Loucy (cell line): ENCODE data around the gene CREB1.

Experiments
- H2AFZ ChIP-seq: fragments of 200-600 bp; sonication (generic); 2 replicates; pipeline ENCODE4 v1.6.0; 2016; ENCODE audit warnings: antibody characterized with exemption, mild to moderate bottlenecking, low read length, moderate library complexity
- H3F3A ChIP-seq: fragments of 200-600 bp; 2 replicates; pipeline ENCODE4 v1.6.0; 2016; ENCODE audit warnings: antibody characterized with exemption, low read depth, mild to moderate bottlenecking
- H3K27me3 ChIP-seq: fragments of 200-600 bp; sonication (generic); 2 replicates; pipeline ENCODE4 v1.6.1; 2014; ENCODE audit warnings: low read length, mild to moderate bottlenecking; ENCODE audit not compliant: insufficient read depth, poor library complexity, severe bottlenecking
- H3K36me3 ChIP-seq: fragments of 200-600 bp; sonication (generic); 2 replicates; pipeline ENCODE4 v1.6.1; 2016; ENCODE audit warnings: low read length; ENCODE audit not compliant: insufficient read depth
- H3K4me1 ChIP-seq: fragments of 200-600 bp; sonication (generic); 2 replicates; pipeline ENCODE4 v1.5.1; 2014; ENCODE audit warnings: low read length, mild to moderate bottlenecking; ENCODE audit not compliant: insufficient read depth, poor library complexity, severe bottlenecking
- H3K4me2 ChIP-seq: fragments of 200-600 bp; sonication (generic); 2 replicates; pipeline ENCODE4 v1.6.0; 2014; ENCODE audit warnings: antibody characterized with exemption, low read length, low read depth, mild to moderate bottlenecking; ENCODE audit not compliant: poor library complexity, severe bottlenecking
- H3K4me3 ChIP-seq: fragments of 200-600 bp; sonication (generic); 2 replicates; pipeline ENCODE4 v1.5.1; 2014; ENCODE audit warnings: low read length, mild to moderate bottlenecking, mixed read lengths; ENCODE audit not compliant: poor library complexity, severe bottlenecking
- H3K79me2 ChIP-seq: fragments of 200-600 bp; sonication (generic); 2 replicates; pipeline ENCODE4 v1.6.1; 2014; ENCODE audit warnings: low read length; ENCODE audit not compliant: insufficient read depth
- H3K9ac ChIP-seq: fragments of 200-600 bp; sonication (generic); 2 replicates; pipeline ENCODE4 v1.6.0; 2014; ENCODE audit warnings: mild to moderate bottlenecking, low read depth, low read length, moderate library complexity; ENCODE audit not compliant: poor library complexity, severe bottlenecking
- H3K9me2 ChIP-seq: fragments of 200-600 bp; sonication (generic); replicated peaks from 2 replicates; pipeline ENCODE4 v1.6.1; 2016; ENCODE audit warnings: low read depth, low read length, mixed read lengths
- H3K9me3 ChIP-seq: fragments of 200-600 bp; sonication (generic); 2 replicates; pipeline ENCODE4 v1.6.1; 2014; ENCODE audit warnings: mild to moderate bottlenecking, antibody characterized with exemption, low read length, low read depth; ENCODE audit not compliant: insufficient read depth
- H4K20me1 ChIP-seq: fragments of 200-600 bp; sonication (generic); 2 replicates; pipeline ENCODE4 v1.6.0; 2014; ENCODE audit warnings: antibody characterized with exemption, low read length, mild to moderate bottlenecking; ENCODE audit not compliant: insufficient read depth, poor library complexity, severe bottlenecking
- EZH2phosphoT487 ChIP-seq: fragments of 200-600 bp; IDR thresholded peaks from 2 replicates; pipeline ENCODE4 v1.6.1; 2018; ENCODE audit warnings: antibody characterized with exemption, mild to moderate bottlenecking, moderate library complexity, borderline replicate concordance
- TF ChIP-seq, protein P1 (sequence below): fragments of 200-600 bp; sonication (generic); conservative IDR thresholded peaks from 2 replicates; pipeline ENCODE4 v1.5.1; 2014; ENCODE audit warnings: mild to moderate bottlenecking, antibody characterized with exemption, low read length

CREB1 gene

DNA sequence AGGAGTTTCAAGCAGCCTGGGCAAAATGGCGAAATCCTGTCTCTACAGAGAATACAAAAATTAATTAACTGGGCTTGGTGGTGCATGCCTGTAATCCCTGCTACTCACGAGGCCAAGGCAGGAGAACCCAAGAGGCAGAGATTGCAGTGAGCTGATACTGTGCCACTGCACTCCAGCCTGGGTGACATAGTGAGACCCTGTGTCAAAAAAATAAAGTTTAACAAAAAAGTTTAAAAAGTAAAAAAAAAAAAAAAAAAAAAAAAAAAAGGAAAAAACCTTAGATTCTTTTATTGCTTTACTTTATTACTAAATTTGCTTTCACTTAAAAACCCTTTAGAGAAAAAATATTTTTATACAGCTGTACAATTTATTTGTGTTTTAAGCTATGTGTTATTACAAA is 10.7 kb downstream of the CREB1 start:
- no peak overlapping the region for H3K9ac ChIP-seq
- H3F3A ChIP-seq: no peaks in the 10 kb centered on the region
- no peak overlapping the region for H3K4me2 ChIP-seq
- H3K4me3 ChIP-seq: no peak overlapping the region
- no peaks in the 10 kb centered on the region for H3K27me3 ChIP-seq
- H3K36me3 ChIP-seq: no peaks in the 10 kb centered on the region
- TF ChIP-seq, protein P1, sequence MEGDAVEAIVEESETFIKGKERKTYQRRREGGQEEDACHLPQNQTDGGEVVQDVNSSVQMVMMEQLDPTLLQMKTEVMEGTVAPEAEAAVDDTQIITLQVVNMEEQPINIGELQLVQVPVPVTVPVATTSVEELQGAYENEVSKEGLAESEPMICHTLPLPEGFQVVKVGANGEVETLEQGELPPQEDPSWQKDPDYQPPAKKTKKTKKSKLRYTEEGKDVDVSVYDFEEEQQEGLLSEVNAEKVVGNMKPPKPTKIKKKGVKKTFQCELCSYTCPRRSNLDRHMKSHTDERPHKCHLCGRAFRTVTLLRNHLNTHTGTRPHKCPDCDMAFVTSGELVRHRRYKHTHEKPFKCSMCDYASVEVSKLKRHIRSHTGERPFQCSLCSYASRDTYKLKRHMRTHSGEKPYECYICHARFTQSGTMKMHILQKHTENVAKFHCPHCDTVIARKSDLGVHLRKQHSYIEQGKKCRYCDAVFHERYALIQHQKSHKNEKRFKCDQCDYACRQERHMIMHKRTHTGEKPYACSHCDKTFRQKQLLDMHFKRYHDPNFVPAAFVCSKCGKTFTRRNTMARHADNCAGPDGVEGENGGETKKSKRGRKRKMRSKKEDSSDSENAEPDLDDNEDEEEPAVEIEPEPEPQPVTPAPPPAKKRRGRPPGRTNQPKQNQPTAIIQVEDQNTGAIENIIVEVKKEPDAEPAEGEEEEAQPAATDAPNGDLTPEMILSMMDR: no peak
- no peak for TF ChIP-seq EZH2phosphoT487
- H4K20me1 ChIP-seq: peaks cover 89% of the 10 kb centered on the region
- H2AFZ ChIP-seq: no peak overlapping the region
- peaks cover 100% of the 10 kb centered on the region for H3K79me2 ChIP-seq
- H3K9me3 ChIP-seq: no peaks in the 10 kb centered on the region
- H3K9me2 ChIP-seq: no peaks in the 10 kb centered on the region
- peaks cover 16% of the 10 kb centered on the region for H3K4me1 ChIP-seq

DNA sequence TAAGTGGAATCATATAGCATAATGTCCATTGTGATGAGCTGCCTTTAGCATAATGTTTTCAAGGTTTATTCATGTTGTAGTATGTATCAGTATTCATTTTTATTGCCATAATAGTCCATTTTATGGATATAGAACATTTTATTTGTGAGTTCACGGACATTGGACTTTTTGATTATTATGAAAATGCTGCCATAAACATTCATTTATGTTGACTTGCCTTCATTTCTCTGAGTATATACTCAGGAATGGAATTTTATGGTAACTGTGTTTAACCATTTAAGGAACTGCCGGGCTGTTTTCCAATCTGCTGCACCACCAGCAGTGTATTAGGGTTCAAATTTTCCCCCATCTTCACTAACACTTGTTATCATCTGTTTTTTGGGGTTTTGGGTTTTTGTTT is 12.2 kb downstream of the CREB1 start:
- TF ChIP-seq, protein P1: no peak
- no peak for TF ChIP-seq EZH2phosphoT487
- peaks cover 88% of the 10 kb centered on the region for H4K20me1 ChIP-seq
- H3K79me2 ChIP-seq: peaks cover 100% of the 10 kb centered on the region

DNA sequence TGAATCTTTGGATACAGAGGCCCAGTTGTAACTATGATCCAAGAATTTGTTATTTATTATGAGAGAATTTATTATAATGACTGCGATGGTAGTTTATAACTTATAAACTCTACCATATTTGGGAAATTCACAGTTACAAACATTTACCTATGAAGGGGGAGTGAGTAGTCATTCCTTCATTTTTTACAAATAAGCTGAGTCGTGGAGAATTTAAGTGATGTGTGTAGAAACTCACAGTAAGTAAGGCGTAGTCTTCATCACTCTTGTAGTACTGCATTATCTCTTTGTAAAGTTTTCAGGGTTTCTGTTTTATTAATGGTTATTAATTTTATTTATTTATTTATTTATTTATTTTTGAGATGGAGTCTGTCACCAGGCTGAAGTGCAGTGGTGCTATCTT is 13.5 kb downstream of the CREB1 start:
- no peak overlapping the region for H3K4me2 ChIP-seq
- H3F3A ChIP-seq: no peaks in the 10 kb centered on the region
- no peaks in the 10 kb centered on the region for H3K36me3 ChIP-seq
- no peaks in the 10 kb centered on the region for H3K27me3 ChIP-seq
- no peak overlapping the region for H3K9ac ChIP-seq
- H2AFZ ChIP-seq: no peak overlapping the region
- H3K4me1 ChIP-seq: peaks cover 13% of the 10 kb centered on the region
- H3K79me2 ChIP-seq: peaks cover 100% of the 10 kb centered on the region
- no peaks in the 10 kb centered on the region for H3K9me3 ChIP-seq
- no peak overlapping the region for H3K4me3 ChIP-seq
- TF ChIP-seq, protein P1: no peak
- no peak for TF ChIP-seq EZH2phosphoT487
- H3K9me2 ChIP-seq: no peaks in the 10 kb centered on the region
- peaks cover 86% of the 10 kb centered on the region for H4K20me1 ChIP-seq

More for the DNA sequence above, 12.2 kb downstream of the CREB1 start:
- no peak overlapping the region for H3K4me2 ChIP-seq
- no peak overlapping the region for H3K4me3 ChIP-seq
- H3K9me3 ChIP-seq: no peaks in the 10 kb centered on the region
- H3F3A ChIP-seq: no peaks in the 10 kb centered on the region
- H3K36me3 ChIP-seq: no peaks in the 10 kb centered on the region
- H2AFZ ChIP-seq: no peak overlapping the region
- H3K9ac ChIP-seq: no peak overlapping the region
- no peaks in the 10 kb centered on the region for H3K9me2 ChIP-seq
- H3K4me1 ChIP-seq: peaks cover 16% of the 10 kb centered on the region
- H3K27me3 ChIP-seq: no peaks in the 10 kb centered on the region
